Endothelial cell of umbilical vein (primary cell): Measurements from ENCODE around the gene ING1. TPM values are rescaled to one million over a fixed set of nuclear protein-coding genes. Genes with fewer than 3 reads are reported as not detected.

Experiments
- BruUV-seq: library from RNA; stranded (reverse); fragments of 400-500 nt; replicated peaks from 2 replicates; lab custom pipeline; 2021; lab: Mats Ljungman, UMichigan
- CTCF ChIA-PET: fragments of 300-600, 350-600 bp; sonication (Branson Sonifier 250); formaldehyde crosslinking; loops from one replicate; lab custom pipeline; 2021; ENCODE audit warnings: antibody characterized with exemption, inconsistent platforms; lab: Charles Lee
- POLR2A ChIA-PET: fragments of 300-600, 350-600 bp; sonication (Branson Sonifier 250); formaldehyde crosslinking; loops from one replicate; lab custom pipeline; 2021; ENCODE audit warnings: antibody characterized with exemption, inconsistent platforms; lab: Charles Lee
- DNase-seq: peaks from one replicate; pipeline ENCODE4 v3.0.0-alpha.2; 2011; ENCODE audit warnings: low read depth, low spot score
- FAIRE-seq: peaks from 2 replicates; lab custom pipeline; 2011; peaks lifted over from hg19 to GRCh38; lab: Jason Lieb, UNC
- H2AFZ ChIP-seq: 2 replicates; pipeline ENCODE4 v1.6.0; 2012; ENCODE audit warnings: low read depth, low read length, control low read depth, inconsistent platforms
- H3K27ac ChIP-seq: 2 replicates; pipeline ENCODE4 v1.5.1; 2011; ENCODE audit warnings: low read depth, mild to moderate bottlenecking, control low read depth, low read length, moderate library complexity; ENCODE audit not compliant: insufficient read depth
- H3K27me3 ChIP-seq, 2 experiments: 2 replicates each; pipeline versions ENCODE4 v1.6.0 to v1.6.1; 2011; ENCODE audit warnings: low read length in 2 of 2, mixed read lengths in 1 of 2; ENCODE audit not compliant: control insufficient read depth in 2 of 2, insufficient read depth in 2 of 2
- H3K36me3 ChIP-seq, 2 experiments: 2 replicates in 1 of 2; 3 replicates in 1 of 2; pipeline ENCODE4 v1.5.1; 2011; ENCODE audit warnings: low read length in 2 of 2, mild to moderate bottlenecking in 1 of 2, moderate library complexity in 1 of 2; ENCODE audit not compliant: control insufficient read depth in 2 of 2, insufficient read depth in 2 of 2; ENCODE audit errors: extremely low read depth in 1 of 2
- H3K4me1 ChIP-seq: 3 replicates; pipeline ENCODE4 v1.5.1; 2011; ENCODE audit warnings: mild to moderate bottlenecking, low read length; ENCODE audit not compliant: control insufficient read depth, insufficient read depth; ENCODE audit errors: extremely low read depth
- H3K4me2 ChIP-seq: 2 replicates; pipeline ENCODE4 v1.6.1; 2011; ENCODE audit warnings: low read length, control low read depth, mixed read lengths; ENCODE audit not compliant: insufficient read depth
- H3K4me3 ChIP-seq, 3 experiments: fragments of 200-600 bp in 1 of 3; sonication (generic), shearing (Covaris generic) in 1 of 3; replicated peaks in 1 of 3; 2 replicates each; pipeline ENCODE4 v1.5.1; 2011 to 2016; ENCODE audit warnings: control low read depth in 3 of 3, low read length in 3 of 3, mild to moderate bottlenecking in 2 of 3, inconsistent platforms in 1 of 3, low read depth in 1 of 3, moderate library complexity in 1 of 3; ENCODE audit not compliant: insufficient read depth in 1 of 3
- H3K79me2 ChIP-seq: 2 replicates; pipeline ENCODE4 v1.6.0; 2012; ENCODE audit warnings: low read length, inconsistent platforms; ENCODE audit not compliant: control insufficient read depth, insufficient read depth
- H3K9ac ChIP-seq: replicated peaks from 2 replicates; pipeline ENCODE3; 2011; ENCODE audit warnings: low read length, control low read depth; ENCODE audit not compliant: insufficient read depth; ENCODE audit errors: extremely low read depth
- H3K9me1 ChIP-seq: replicated peaks from 3 replicates; pipeline ENCODE4 v1.6.0; 2011; ENCODE audit warnings: mild to moderate bottlenecking, low read length; ENCODE audit not compliant: control insufficient read depth, insufficient read depth; ENCODE audit errors: extremely low read depth
- H3K9me3 ChIP-seq: replicated peaks from 2 replicates; pipeline ENCODE4 v1.5.1; 2012; ENCODE audit warnings: low read length, inconsistent platforms; ENCODE audit not compliant: control insufficient read depth, insufficient read depth
- H4K20me1 ChIP-seq: replicated peaks from 2 replicates; pipeline ENCODE3; 2011; ENCODE audit warnings: mild to moderate bottlenecking, low read length; ENCODE audit not compliant: control insufficient read depth, insufficient read depth; ENCODE audit errors: extremely low read depth
- CTCF ChIP-seq, 2 donors: IDR thresholded peaks; 1 replicate in 1 of 2; 2 replicates in 1 of 2; pipeline ENCODE4 v1.5.1; 2011; ENCODE audit warnings: low read length in 2 of 2, mild to moderate bottlenecking in 2 of 2, moderate library complexity in 2 of 2, control low read depth in 1 of 2, inconsistent platforms in 1 of 2, low read depth in 1 of 2; ENCODE audit not compliant: insufficient read depth in 1 of 2; ENCODE audit errors: extremely low read depth in 1 of 2
- EZH2 ChIP-seq: IDR thresholded peaks from 2 replicates; pipeline ENCODE4 v1.6.1; 2012; ENCODE audit warnings: borderline replicate concordance, low read depth, mild to moderate bottlenecking, moderate library complexity, low read length, inconsistent platforms; ENCODE audit not compliant: severe bottlenecking
- FOS ChIP-seq: IDR thresholded peaks from 2 replicates; pipeline ENCODE4 v1.6.1; 2011; ENCODE audit warnings: mild to moderate bottlenecking, low read length, moderate library complexity, borderline replicate concordance; ENCODE audit not compliant: insufficient read depth
- GATA2 ChIP-seq: IDR thresholded peaks from 2 replicates; pipeline ENCODE4 v1.7.0; 2011; ENCODE audit warnings: low read depth, mild to moderate bottlenecking, moderate library complexity, mixed read lengths, low read length; ENCODE audit not compliant: insufficient read length, insufficient read depth
- JUN ChIP-seq: IDR thresholded peaks from 2 replicates; pipeline ENCODE4 v1.6.1; 2011; ENCODE audit warnings: borderline replicate concordance, low read depth; ENCODE audit not compliant: insufficient read length, insufficient read depth
- MAX ChIP-seq: IDR thresholded peaks from 2 replicates; pipeline ENCODE4 v1.6.1; 2011; ENCODE audit not compliant: insufficient read depth, insufficient read length
- MYC ChIP-seq: IDR thresholded peaks from one replicate; pipeline ENCODE4 v1.6.1; 2011; ENCODE audit warnings: mild to moderate bottlenecking, low read depth, low read length
- POLR2A ChIP-seq: IDR thresholded peaks from 2 replicates; pipeline ENCODE4 v1.6.1; 2012; ENCODE audit warnings: low read depth, mild to moderate bottlenecking, control low read depth, low read length
- POLR2AphosphoS5 ChIP-seq: IDR thresholded peaks from 2 replicates; pipeline ENCODE4 v1.6.1; 2012; ENCODE audit warnings: low read depth, mild to moderate bottlenecking, control low read depth, low read length, moderate library complexity; ENCODE audit not compliant: insufficient read depth
- dilution Hi-C: fragments of 300-500 bp; cut with MboI; formaldehyde crosslinking; loops from one replicate; pipeline ENCODE4 v1.15.0; 2019; ENCODE audit warnings: low sequenced_read_pairs; ENCODE audit not compliant: extremely low pct_ligation_motif_present
- intact Hi-C: fragments of 100-400 bp; cut with micrococcal nuclease; formaldehyde crosslinking; loops from one replicate; pipeline ENCODE4 v1.10.0; 2022
- polyA plus RNA-seq, 4 experiments: library from polyadenylated mRNA; depleted of rRNA in 3 of 4; stranded (reverse) in 3 of 4; unstranded in 1 of 4; fragments of >200 nt; gene quantifications; 2 replicates each; pipeline versions ENCODE4 v1.2.1 to v1.2.3, GENCODE V29; 2011 to 2012; ENCODE audit warnings: missing spikeins in 1 of 4
- total RNA-seq: library from RNA; stranded (reverse); gene quantifications from 2 replicates; pipeline ENCODE4 v1.2.3, GENCODE V29; 2021

ING1 gene
- total and polyA plus RNA-seq, 2 donors (not counting 3 experiments of a cell fraction or from before 2014, with no cell fraction given), result 10.4 to 10.9 TPM

GRCh38 chr13:110722971-110723370, 9.5 kb downstream of the ING1 start:
- no peak for FAIRE-seq
- POLR2A ChIA-PET, result no interaction called here
- no peak overlapping the region for H3K4me3 ChIP-seq

GRCh38 chr13:110723598-110723997, 10.1 kb downstream of the ING1 start:
- Histone ChIP-seq H3K9me3 (no peaks in the 10 kb centered on the region), H4K20me1 (peaks cover 2% of the 10 kb centered on the region), H3K4me1 (no peaks in the 10 kb centered on the region), H3K27me3 (no peaks in the 10 kb centered on the region), H2AFZ (no peak overlapping the region), H3K79me2 (peaks cover 17% of the 10 kb centered on the region), H3K36me3 (peaks cover 0 to 5% of the 10 kb centered on the region in 2 experiments), H3K4me3 (no peak overlapping the region), H3K9ac (no peak overlapping the region), H3K27ac (no peak overlapping the region), H3K4me2 (no peak overlapping the region), H3K9me1 (no peaks in the 10 kb centered on the region)
- FAIRE-seq (no peak), DNase-seq (no peak)
- POLR2A ChIA-PET, result interaction anchor here (1.0 kb wide), 1 partner anchor 11 kb away, joined by 4 read pairs; no protein-coding TSS in a partner anchor
- intact Hi-C loops, result no loop called here
- dilution Hi-C loops, result no loop called here
- no TSS peak for BruUV-seq
- TF ChIP-seq CTCF (IDR thresholded peaks at IDR 0.05; ENCODE audit: extremely low read depth in 1 of 2, insufficient read depth in 1 of 2, low read depth in 1 of 2, low read length in 2 of 2) (no peak), MAX (no peak), MYC (no peak), POLR2AphosphoS5 (no peak), JUN (no peak), GATA2 (no peak), POLR2A (no peak), FOS (no peak), EZH2 (no peak)
- CTCF ChIA-PET, result interaction anchor here (1.1 to 1.9 kb wide), 3 partner anchors 10 to 130 kb away, joined by 3 to 6 read pairs (median 3); no protein-coding TSS in a partner anchor

More at GRCh38 chr13:110722971-110723370, 9.5 kb downstream of the ING1 start:
- no peak for DNase-seq
- H3K27me3 ChIP-seq, result no peaks in the 10 kb centered on the region
- H4K20me1 ChIP-seq, result peaks cover 2% of the 10 kb centered on the region
- dilution Hi-C loops, result no loop called here
- no peaks in the 10 kb centered on the region for H3K9me1 ChIP-seq
- H3K79me2 ChIP-seq, result peaks cover 22% of the 10 kb centered on the region
- H2AFZ ChIP-seq, result no peak overlapping the region
- CTCF ChIA-PET, result interaction anchor here (1.9 kb wide), 1 partner anchor 96 kb away, joined by 6 read pairs; no protein-coding TSS in a partner anchor
- H3K4me1 ChIP-seq, result no peaks in the 10 kb centered on the region
- intact Hi-C loops, result no loop called here
- no TSS peak for BruUV-seq
- TF ChIP-seq MYC (no peak), GATA2 (no peak), EZH2 (no peak)
- peaks cover 0 to 5% of the 10 kb centered on the region in 2 experiments for H3K36me3 ChIP-seq
- H3K9me3 ChIP-seq, result no peaks in the 10 kb centered on the region
- no peak overlapping the region for H3K4me2 ChIP-seq
- no peak overlapping the region for H3K27ac ChIP-seq
- H3K9ac ChIP-seq, result no peak overlapping the region
